GM23338 (cell line): ENCODE measurements around the gene BTBD9. TPM values are rescaled to one million over a fixed set of nuclear protein-coding genes. Genes with fewer than 3 reads are reported as not detected.

ENCODE experiments used
- ATAC-seq: fragments of 200-7000 bp; cut with Tn5 transposase; 3 replicates; pipeline ENCODE4 v1.9.1; 2020
- DNase-seq: peaks from one replicate; pipeline ENCODE4 v3.0.0-alpha.2; 2015; ENCODE audit warnings: low spot score
- H2AFZ ChIP-seq: fragments of 200-600 bp; sonication (generic); 2 replicates; pipeline ENCODE4 v1.8.0; 2016; ENCODE audit warnings: antibody characterized with exemption, mild to moderate bottlenecking, moderate library complexity
- H3F3A ChIP-seq: fragments of 200-600 bp; sonication (generic); replicated peaks from 2 replicates; pipeline ENCODE4 v1.8.0; 2017; ENCODE audit warnings: antibody characterized with exemption, mixed run types, low read depth
- H3K27ac ChIP-seq: fragments of 200-600 bp; sonication (generic); 2 replicates; pipeline ENCODE4 v1.6.1; 2016; ENCODE audit warnings: low read depth
- H3K27me3 ChIP-seq: fragments of 200-600 bp; sonication (generic); 2 replicates; pipeline ENCODE4 v1.8.0; 2016; ENCODE audit warnings: mild to moderate bottlenecking, mixed run types, moderate library complexity; ENCODE audit not compliant: insufficient read depth
- H3K36me3 ChIP-seq: fragments of 200-600 bp; sonication (generic); 2 replicates; pipeline ENCODE4 v1.8.0; 2016; ENCODE audit warnings: mild to moderate bottlenecking; ENCODE audit not compliant: insufficient read depth
- H3K4me1 ChIP-seq: fragments of 200-600 bp; sonication (generic); 2 replicates; pipeline ENCODE4 v1.8.0; 2016; ENCODE audit warnings: mild to moderate bottlenecking, moderate library complexity; ENCODE audit not compliant: insufficient read depth
- H3K4me2 ChIP-seq: fragments of 200-600 bp; sonication (generic); 2 replicates; pipeline ENCODE4 v1.7.1; 2017; ENCODE audit warnings: mixed run types
- H3K4me3 ChIP-seq: fragments of 200-600 bp; sonication (generic); 2 replicates; pipeline ENCODE4 v1.6.1; 2016; ENCODE audit warnings: mixed run types
- H3K79me2 ChIP-seq: fragments of 200-600 bp; sonication (generic); replicated peaks from 2 replicates; pipeline ENCODE4 v1.8.0; 2017; ENCODE audit warnings: mild to moderate bottlenecking; ENCODE audit not compliant: insufficient read depth
- H3K9me2 ChIP-seq: fragments of 200-600 bp; sonication (generic); 2 replicates; pipeline ENCODE4 v1.8.0; 2017; ENCODE audit not compliant: insufficient read depth
- H4K20me1 ChIP-seq: fragments of 200-600 bp; sonication (generic); replicated peaks from 2 replicates; pipeline ENCODE4 v1.8.0; 2017; ENCODE audit warnings: mild to moderate bottlenecking; ENCODE audit not compliant: insufficient read depth
- H3K27ac Mint-ChIP-seq: 2 replicates; pipeline ENCODE4 v1.8.0; 2020; ENCODE audit warnings: inconsistent platforms, mild to moderate bottlenecking, moderate library complexity, mixed read lengths
- H3K27me3 Mint-ChIP-seq: 3 replicates; pipeline ENCODE4 v1.8.0; 2022; ENCODE audit warnings: low read depth, mild to moderate bottlenecking, moderate library complexity, mixed read lengths, inconsistent platforms; ENCODE audit not compliant: insufficient read depth, poor library complexity
- H3K36me3 Mint-ChIP-seq: 3 replicates; pipeline ENCODE4 v1.8.0; 2021; ENCODE audit warnings: low read depth, mild to moderate bottlenecking, inconsistent platforms, moderate library complexity, mixed read lengths
- H3K4me1 Mint-ChIP-seq: 3 replicates; pipeline ENCODE4 v1.8.0; 2020; ENCODE audit warnings: mild to moderate bottlenecking, inconsistent platforms, mixed read lengths
- H3K4me3 Mint-ChIP-seq: 3 replicates; pipeline ENCODE4 v1.8.0; 2021; ENCODE audit warnings: moderate library complexity, mild to moderate bottlenecking, inconsistent platforms, mixed read lengths
- H3K9me3 Mint-ChIP-seq: 3 replicates; pipeline ENCODE4 v1.8.0; 2020; ENCODE audit warnings: moderate library complexity, mild to moderate bottlenecking, inconsistent platforms, mixed read lengths
- CREB1 ChIP-seq: fragments of 250-450 bp; sonication (Bioruptor Pico); IDR thresholded peaks from 2 replicates; pipeline ENCODE4 v1.5.0; 2020; ENCODE audit warnings: low read depth, mild to moderate bottlenecking, moderate library complexity
- CTCF ChIP-seq, 2 experiments: fragments of 200-600 bp in 1 of 2; sonication (generic) in 1 of 2; conservative IDR thresholded peaks; 2 replicates each; pipeline versions ENCODE4 v1.5.1 to v1.6.1; 2016 to 2017; ENCODE audit warnings: antibody characterized with exemption in 2 of 2, low read depth in 2 of 2, mild to moderate bottlenecking in 2 of 2, moderate library complexity in 1 of 2
- ETS1 ChIP-seq: IDR thresholded peaks from 2 replicates; pipeline ENCODE4 v1.6.1; 2016; ENCODE audit warnings: antibody characterized with exemption
- EZH2 ChIP-seq: fragments of 200-600 bp; sonication (generic); IDR thresholded peaks from one replicate; pipeline ENCODE4 v1.8.0; 2017; ENCODE audit warnings: antibody characterized with exemption, mild to moderate bottlenecking, low read depth; ENCODE audit not compliant: unreplicated experiment
- EZH2phosphoT487 ChIP-seq: fragments of 200-600 bp; sonication (generic); IDR thresholded peaks from one replicate; pipeline ENCODE4 v1.8.1; 2018; ENCODE audit warnings: antibody characterized with exemption; ENCODE audit not compliant: unreplicated experiment
- JUNB ChIP-seq: IDR thresholded peaks from one replicate; pipeline ENCODE4 v1.6.1; 2016; ENCODE audit warnings: antibody characterized with exemption; ENCODE audit not compliant: unreplicated experiment
- POLR2AphosphoS5 ChIP-seq: IDR thresholded peaks from 2 replicates; pipeline ENCODE4 v1.6.1; 2016; ENCODE audit warnings: antibody characterized with exemption, low read depth
- STAT1 ChIP-seq: IDR thresholded peaks from one replicate; pipeline ENCODE4 v1.6.1; 2016; ENCODE audit warnings: antibody characterized with exemption; ENCODE audit not compliant: unreplicated experiment
- ZNF114 ChIP-seq: fragments of 250-450 bp; sonication (Bioruptor Pico); IDR thresholded peaks from 2 replicates; pipeline ENCODE4 v1.5.0; 2020; ENCODE audit warnings: mild to moderate bottlenecking, moderate library complexity
- ZNF331 ChIP-seq: fragments of 250-450 bp; sonication (Bioruptor Pico); IDR thresholded peaks from 2 replicates; pipeline ENCODE4 v1.5.0; 2020; ENCODE audit warnings: low read depth, mild to moderate bottlenecking, moderate library complexity
- ZNF462 ChIP-seq: fragments of 250-450 bp; sonication (Bioruptor Pico); IDR thresholded peaks from 2 replicates; pipeline ENCODE4 v1.5.0; 2020; ENCODE audit warnings: mild to moderate bottlenecking, moderate library complexity
- polyA plus RNA-seq: library from polyadenylated mRNA; unstranded; fragments of >200 nt; fragmentation: Nextera tagmentation; extraction: Ambion mirVana; gene quantifications from 2 replicates; pipeline ENCODE4 v1.2.1, GENCODE V29; 2016
- total RNA-seq: library from RNA; depleted of rRNA; stranded (reverse); fragments of >200 nt; shearing (Covaris generic); gene quantifications from 2 replicates; pipeline ENCODE4 v1.2.3, GENCODE V29; 2014

BTBD9 gene
- total and polyA plus RNA-seq, 2 experiments from 2014 or later: 4.2 to 5.3 TPM

GRCh38 chr6:38353310-38354036, 286.3 kb downstream of the BTBD9 start (continued):
- TF ChIP-seq ZNF462 (CRISPR knock-in tag): no peak
- no peak for TF ChIP-seq STAT1
- no peak for TF ChIP-seq CREB1 (CRISPR knock-in tag)
- TF ChIP-seq ZNF114: no peak
- TF ChIP-seq EZH2: no peak

- H3K9me2 ChIP-seq: no peaks in the 10 kb centered on the region
- ATAC-seq (no peak), DNase-seq (no peak)
- no peaks in the 10 kb centered on the region for H4K20me1 ChIP-seq
- Mint-ChIP-seq H3K36me3 (no peaks in the 10 kb centered on the region), H3K4me1 (peaks cover 20% of the 10 kb centered on the region), H3K4me3 (no peak overlapping the region), H3K27me3 (no peaks in the 10 kb centered on the region), H3K9me3 (no peaks in the 10 kb centered on the region), H3K27ac (no peak overlapping the region)
- H3K4me2 ChIP-seq: no peak overlapping the region
- H2AFZ ChIP-seq: no peak overlapping the region
- no peaks in the 10 kb centered on the region for H3K36me3 ChIP-seq
- H3K27ac ChIP-seq: no peak overlapping the region
- no peak overlapping the region for H3K4me3 ChIP-seq
- H3F3A ChIP-seq: no peaks in the 10 kb centered on the region
- no peaks in the 10 kb centered on the region for H3K79me2 ChIP-seq
- no peaks in the 10 kb centered on the region for H3K27me3 ChIP-seq
- 0 out of 2 replicates have a peak, but pooled peaks cover 6% of the 10 kb centered on the region for H3K4me1 ChIP-seq
- TF ChIP-seq EZH2phosphoT487 (no peak), JUNB (no peak), POLR2AphosphoS5 (no peak), ZNF114 (no peak), CTCF (conservative IDR thresholded peaks at IDR 0.05; ENCODE audit: low read depth in 2 of 2) (no peak), ETS1 (no peak), STAT1 (no peak), ZNF331 (CRISPR knock-in tag) (no peak)
Measured at GRCh38 chr6:38352636-38353035, 287.1 kb downstream of the BTBD9 start.
